MM.1S (cell line): Measurements from ENCODE around the gene GSC2.

Experiments
- DNase-seq: peaks from one replicate; pipeline ENCODE4 v3.0.0-alpha.2; 2015
- H2AFZ ChIP-seq: fragments of 300-600 bp; sonication (generic); 2 replicates; pipeline ENCODE4 v1.6.0; 2016; ENCODE audit warnings: antibody characterized with exemption, low read length
- H3F3A ChIP-seq: fragments of 300-600 bp; sonication (generic); 2 replicates; pipeline ENCODE4 v1.6.1; 2016; ENCODE audit warnings: mild to moderate bottlenecking, antibody characterized with exemption, low read length, moderate library complexity, mixed read lengths; ENCODE audit not compliant: insufficient read depth
- H3K27ac ChIP-seq: fragments of 300-600 bp; sonication (generic); 2 replicates; pipeline ENCODE4 v1.5.1; 2016; ENCODE audit warnings: mild to moderate bottlenecking, low read length
- H3K27me3 ChIP-seq: fragments of 300-600 bp; sonication (generic); replicated peaks from 2 replicates; pipeline ENCODE4 v1.6.0; 2016; ENCODE audit warnings: low read length; ENCODE audit not compliant: insufficient read depth
- H3K36me3 ChIP-seq: fragments of 300-600 bp; sonication (generic); replicated peaks from 2 replicates; pipeline ENCODE4 v1.6.1; 2016; ENCODE audit warnings: mild to moderate bottlenecking, low read length, mixed read lengths; ENCODE audit not compliant: insufficient read depth
- H3K4me1 ChIP-seq: fragments of 300-600 bp; sonication (generic); 2 replicates; pipeline ENCODE4 v1.6.1; 2016; ENCODE audit warnings: low read length, mixed read lengths
- H3K4me2 ChIP-seq: fragments of 300-600 bp; sonication (generic); 2 replicates; pipeline ENCODE4 v1.6.0; 2016; ENCODE audit warnings: low read depth, low read length
- H3K4me3 ChIP-seq: fragments of 300-600 bp; sonication (generic); 2 replicates; pipeline ENCODE4 v1.5.1; 2016; ENCODE audit warnings: low read length, mixed read lengths
- H3K79me2 ChIP-seq: fragments of 300-600 bp; sonication (generic); 2 replicates; pipeline ENCODE4 v1.6.1; 2016; ENCODE audit warnings: mixed run types, low read length, mixed read lengths
- H3K9ac ChIP-seq: fragments of 300-600 bp; sonication (generic); 2 replicates; pipeline ENCODE4 v1.6.1; 2016; ENCODE audit warnings: low read length, mixed read lengths
- H3K9me2 ChIP-seq: fragments of 300-600 bp; sonication (generic); replicated peaks from 2 replicates; pipeline ENCODE4 v1.6.1; 2016; ENCODE audit warnings: mild to moderate bottlenecking, low read length, mixed read lengths; ENCODE audit not compliant: insufficient read depth
- H3K9me3 ChIP-seq: fragments of 300-600 bp; sonication (generic); replicated peaks from 2 replicates; pipeline ENCODE4 v1.6.1; 2016; ENCODE audit warnings: mild to moderate bottlenecking, low read length, mixed read lengths; ENCODE audit not compliant: insufficient read depth
- H4K20me1 ChIP-seq: fragments of 300-600 bp; sonication (generic); 2 replicates; pipeline ENCODE4 v1.6.1; 2016; ENCODE audit warnings: mild to moderate bottlenecking, low read length, moderate library complexity, mixed read lengths; ENCODE audit not compliant: insufficient read depth
- CTCF ChIP-seq: fragments of 300-600 bp; sonication (generic); IDR thresholded peaks from 2 replicates; pipeline ENCODE4 v1.5.1; 2016; ENCODE audit warnings: antibody characterized with exemption, low read length, mixed read lengths
- EZH2 ChIP-seq: fragments of 300-600 bp; sonication (generic); optimal IDR thresholded peaks from 2 replicates; pipeline ENCODE3; 2017; ENCODE audit warnings: low read depth, mild to moderate bottlenecking, antibody characterized with exemption, low read length, mixed read lengths
- EZH2phosphoT487 ChIP-seq: fragments of 300-600 bp; sonication (generic); IDR thresholded peaks from 2 replicates; pipeline ENCODE4 v1.6.1; 2018; ENCODE audit warnings: antibody characterized with exemption, low read length

GSC2 gene

GRCh38 chr22:19196841-19197612 lies 46.9 kb upstream of the GSC2 start:
- H3K4me3 ChIP-seq: no peak overlapping the region
- H3F3A ChIP-seq: no peaks in the 10 kb centered on the region
- no peak for TF ChIP-seq EZH2
- TF ChIP-seq CTCF: no peak
- no peak for TF ChIP-seq EZH2phosphoT487
- no peaks in the 10 kb centered on the region for H3K9me2 ChIP-seq
- H3K9ac ChIP-seq: no peak overlapping the region
- no peaks in the 10 kb centered on the region for H3K36me3 ChIP-seq
- no peaks in the 10 kb centered on the region for H3K9me3 ChIP-seq
- H3K4me1 ChIP-seq: no peaks in the 10 kb centered on the region
- DNase-seq: no peak
- H3K27ac ChIP-seq: no peak overlapping the region
- no peaks in the 10 kb centered on the region for H3K27me3 ChIP-seq
- H3K79me2 ChIP-seq: no peaks in the 10 kb centered on the region
- no peaks in the 10 kb centered on the region for H4K20me1 ChIP-seq
- H2AFZ ChIP-seq: no peak overlapping the region
- no peak overlapping the region for H3K4me2 ChIP-seq

- Histone ChIP-seq H3K27ac (no peak overlapping the region), H3K9ac (no peak overlapping the region), H3K36me3 (no peaks in the 10 kb centered on the region), H2AFZ (0 out of 2 replicates have a peak overlapping the region, but pooled peaks have one; percentile 19), H3K4me3 (no peak overlapping the region), H3K4me2 (no peak overlapping the region), H3K9me2 (no peaks in the 10 kb centered on the region), H4K20me1 (no peaks in the 10 kb centered on the region), H3K9me3 (no peaks in the 10 kb centered on the region), H3F3A (no peaks in the 10 kb centered on the region), H3K4me1 (no peaks in the 10 kb centered on the region), H3K27me3 (no peaks in the 10 kb centered on the region; the same call in 1 of the 2 replicates), H3K79me2 (no peaks in the 10 kb centered on the region)
- TF ChIP-seq CTCF: no peak
- no peak for TF ChIP-seq EZH2phosphoT487
- TF ChIP-seq EZH2: no peak
- no peak for DNase-seq
These were observed 46.0 kb upstream of the GSC2 start for GRCh38 chr22:19195796-19196731.

GRCh38 chr22:19194766-19195536 lies 44.9 kb upstream of the GSC2 start:
- Histone ChIP-seq H3K4me2 (no peak overlapping the region), H2AFZ (no peak overlapping the region), H3K4me3 (no peak overlapping the region), H3F3A (no peaks in the 10 kb centered on the region), H3K9me3 (no peaks in the 10 kb centered on the region), H3K36me3 (no peaks in the 10 kb centered on the region), H3K79me2 (no peaks in the 10 kb centered on the region), H3K9ac (no peak overlapping the region), H4K20me1 (no peaks in the 10 kb centered on the region), H3K4me1 (no peaks in the 10 kb centered on the region), H3K27ac (no peak overlapping the region), H3K9me2 (no peaks in the 10 kb centered on the region), H3K27me3 (no peaks in the 10 kb centered on the region; the same call in 1 of the 2 replicates)
- TF ChIP-seq CTCF (no peak), EZH2 (no peak), EZH2phosphoT487 (no peak)
- no peak for DNase-seq
